Measurements from ENCODE around the gene TUBA8. TPM values are rescaled to one million over a fixed set of nuclear protein-coding genes. Genes with fewer than 3 reads are reported as not detected.
"Not testable (repeated sequence)": the region's sequence is repeated elsewhere in the genome, so short reads cannot be mapped to it uniquely, and the experiment has no call there.

TUBA8 gene
- total RNA-seq, 1 experiment from 2014 or later = 0.46 TPM

DNA sequence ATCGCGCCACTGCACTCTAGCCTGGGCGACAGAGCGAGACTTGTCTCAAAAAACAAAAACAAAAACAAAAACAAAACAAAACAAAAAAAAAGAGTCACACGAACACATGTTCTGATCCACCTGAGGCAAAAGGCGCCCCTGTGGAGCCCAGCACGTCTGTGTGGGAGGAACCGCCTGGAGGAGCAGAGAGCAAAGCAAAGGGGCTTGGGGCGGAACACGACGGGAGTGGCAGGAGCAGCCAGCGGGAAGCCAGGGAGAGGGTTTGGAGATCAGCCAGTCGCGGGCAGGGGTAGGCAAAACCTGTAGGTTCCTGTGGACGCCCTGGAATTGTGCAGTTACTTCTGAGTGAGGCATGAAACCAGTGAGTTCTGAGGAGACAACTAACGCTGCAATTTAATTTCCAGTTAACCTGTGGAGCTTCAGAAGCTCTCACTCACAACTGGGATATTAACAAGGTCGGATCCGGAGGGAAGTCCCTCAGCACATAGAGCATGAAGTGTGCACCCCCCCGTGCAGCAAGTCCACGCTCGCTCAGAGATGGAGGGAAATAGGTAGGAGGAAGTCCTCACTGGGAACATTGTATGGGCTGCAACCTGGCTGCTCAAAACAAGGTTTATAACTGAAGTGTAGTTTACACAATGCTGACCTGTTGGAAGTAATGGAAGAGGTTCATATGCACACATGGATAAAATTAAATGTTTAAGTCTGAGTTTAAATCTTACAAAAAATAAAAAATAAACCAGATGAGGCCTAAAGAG, 26.1 kb downstream of the TUBA8 start:
- H3K4me3 ChIP-seq = no peak overlapping the region
- DNase-seq = no peak
- H3K27me3 ChIP-seq = no peaks in the 10 kb centered on the region
- no peaks in the 10 kb centered on the region for H3K9me3 ChIP-seq
- no peaks in the 10 kb centered on the region for H3K36me3 ChIP-seq

DNA sequence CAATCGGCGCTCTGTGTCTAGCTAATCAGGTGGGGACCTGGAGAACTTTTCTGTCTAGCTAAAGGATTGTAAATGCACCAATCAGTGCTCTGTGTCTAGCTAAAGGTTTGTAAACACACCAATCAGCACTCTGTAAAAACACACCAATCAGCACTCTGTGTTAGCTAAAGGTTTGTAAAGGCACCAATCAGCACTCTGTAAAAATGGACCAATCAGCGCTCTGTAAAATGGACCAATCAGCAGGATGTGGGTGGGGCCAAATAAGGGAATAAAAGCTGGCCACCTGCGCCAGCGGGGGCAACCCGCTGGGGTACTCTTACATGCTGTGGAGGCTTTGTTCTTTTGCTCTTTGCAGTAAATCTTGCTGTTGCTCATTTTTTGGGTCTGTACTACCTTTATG, 30.4 kb downstream of the TUBA8 start:
- not testable (repeated sequence) for DNase-seq, H3K27me3 ChIP-seq, H3K36me3 ChIP-seq, H3K4me3 ChIP-seq, H3K9me3 ChIP-seq

GRCh38 chr22:18144105-18144504, 33.5 kb downstream of the TUBA8 start:
- no peaks in the 10 kb centered on the region for H3K9me3 ChIP-seq
- H3K4me3 ChIP-seq = no peak overlapping the region
- H3K36me3 ChIP-seq = no peaks in the 10 kb centered on the region
- no peak for DNase-seq
- no peaks in the 10 kb centered on the region for H3K27me3 ChIP-seq

GRCh38 chr22:18145676-18146388, 35.2 kb downstream of the TUBA8 start:
- no peaks in the 10 kb centered on the region for H3K36me3 ChIP-seq
- DNase-seq = no peak
- H3K27me3 ChIP-seq = no peaks in the 10 kb centered on the region
- H3K4me3 ChIP-seq = no peak overlapping the region
- no peaks in the 10 kb centered on the region for H3K9me3 ChIP-seq

DNA sequence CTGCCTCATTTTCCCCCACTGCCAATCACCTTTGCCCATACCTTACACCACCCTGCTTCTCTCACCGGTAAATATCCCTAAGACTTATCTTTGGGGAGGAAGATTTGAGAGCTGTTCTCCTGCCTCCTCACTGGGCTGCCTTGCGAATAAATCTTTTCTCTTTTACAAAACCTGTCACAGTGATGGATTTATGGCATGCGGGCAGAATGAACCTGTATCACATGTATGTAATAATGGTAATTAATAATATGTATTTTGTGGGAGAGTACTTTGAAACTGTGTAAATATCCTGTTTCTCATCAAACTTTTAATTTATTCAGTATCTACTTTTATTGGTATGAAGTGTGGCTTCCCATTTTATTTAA, 35.8 kb downstream of the TUBA8 start:
- H3K27me3 ChIP-seq = no peaks in the 10 kb centered on the region
- no peaks in the 10 kb centered on the region for H3K36me3 ChIP-seq
- no peaks in the 10 kb centered on the region for H3K9me3 ChIP-seq
- H3K4me3 ChIP-seq = no peak overlapping the region
- no peak for DNase-seq

DNA sequence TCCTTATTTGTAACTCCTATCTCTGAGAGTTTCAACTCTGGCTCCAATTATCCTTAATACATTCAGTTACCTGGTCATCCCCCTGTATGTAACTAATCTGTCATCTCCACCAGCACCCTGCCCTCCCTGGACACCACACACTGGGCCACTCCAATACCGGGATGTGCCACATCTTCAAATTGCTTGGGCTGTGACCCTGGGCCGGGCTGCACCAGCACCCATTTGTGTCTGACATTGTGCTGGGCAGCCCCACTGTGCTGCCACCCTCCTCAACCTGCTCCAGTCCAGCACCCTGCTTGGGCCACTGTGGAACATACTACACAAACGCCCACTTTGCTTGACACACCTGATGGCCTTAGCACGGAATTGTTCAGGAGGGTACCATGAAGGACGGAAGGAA, 37.2 kb downstream of the TUBA8 start:
- H3K36me3 ChIP-seq = no peaks in the 10 kb centered on the region
- no peak for DNase-seq
- H3K9me3 ChIP-seq = no peaks in the 10 kb centered on the region
- H3K4me3 ChIP-seq = no peak overlapping the region
- H3K27me3 ChIP-seq = no peaks in the 10 kb centered on the region

- H3K27me3 ChIP-seq = no peaks in the 10 kb centered on the region
- DNase-seq = no peak
These were observed 37.8 kb downstream of the TUBA8 start for GRCh38 chr22:18148293-18148965.

DNA sequence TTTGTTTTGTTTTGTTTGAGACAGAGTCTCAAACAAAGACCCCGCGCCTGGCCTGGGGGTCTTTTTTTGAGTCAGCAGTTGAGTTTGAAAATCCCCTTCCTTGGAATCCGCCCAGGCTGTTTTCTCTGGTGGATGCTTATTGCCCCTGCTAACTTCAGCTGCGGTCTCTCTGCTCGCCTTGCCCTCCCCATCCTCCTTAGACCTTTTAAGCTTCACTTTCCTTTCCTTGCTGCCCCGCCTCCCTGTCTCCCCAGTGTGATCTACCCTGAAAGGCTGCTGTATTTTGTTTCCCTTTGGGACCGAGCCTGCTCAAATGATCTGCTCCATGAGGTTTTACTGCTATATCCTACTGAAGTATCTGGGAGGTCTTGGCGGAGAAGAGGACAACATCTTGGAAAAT, 41.9 kb downstream of the TUBA8 start:
- no peak overlapping the region for H3K4me3 ChIP-seq
- no peaks in the 10 kb centered on the region for H3K9me3 ChIP-seq
- no peaks in the 10 kb centered on the region for H3K27me3 ChIP-seq
- DNase-seq = no peak
- H3K36me3 ChIP-seq = no peaks in the 10 kb centered on the region

More at GRCh38 chr22:18148293-18148965, 37.8 kb downstream of the TUBA8 start:
- Histone ChIP-seq H3K36me3 (no peaks in the 10 kb centered on the region), H3K9me3 (no peaks in the 10 kb centered on the region), H3K4me3 (no peak overlapping the region; the same call in 1 of the 2 replicates)

DNA sequence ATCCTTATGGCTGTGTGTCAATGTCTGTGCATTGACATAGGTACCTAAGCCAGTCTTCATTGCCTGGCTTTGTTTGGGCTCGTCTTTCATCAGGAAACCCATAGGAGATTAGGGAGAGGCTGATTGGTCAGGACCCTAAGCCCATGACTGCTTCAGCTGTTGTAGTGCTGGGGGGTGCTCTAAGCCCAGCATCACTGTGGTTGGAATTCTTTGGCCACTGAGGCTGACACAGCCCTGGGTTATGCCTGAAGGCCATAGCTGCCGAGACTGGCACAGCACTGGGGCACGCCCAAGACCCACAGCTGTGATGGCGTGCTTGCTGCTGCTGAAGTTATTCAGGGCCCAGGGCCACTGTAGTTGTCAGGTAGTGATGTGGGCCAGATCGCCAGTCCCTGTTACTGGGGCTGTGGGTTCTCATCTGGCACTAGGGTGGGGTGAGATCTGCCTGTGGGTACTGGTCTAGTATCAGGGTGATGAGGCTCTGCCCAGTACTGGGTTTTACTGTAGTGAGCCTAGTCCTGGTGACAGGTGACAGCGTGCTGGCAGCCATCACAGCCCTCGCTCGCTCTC, 44.3 kb downstream of the TUBA8 start:
- no peaks in the 10 kb centered on the region for H3K27me3 ChIP-seq
- H3K36me3 ChIP-seq = no peaks in the 10 kb centered on the region
- H3K9me3 ChIP-seq = no peaks in the 10 kb centered on the region
- no peak overlapping the region for H3K4me3 ChIP-seq
- DNase-seq = no peak

- H3K36me3 ChIP-seq, H3K27me3 ChIP-seq, H3K4me3 ChIP-seq, DNase-seq, H3K9me3 ChIP-seq: not testable (repeated sequence)
These were observed 44.9 kb downstream of the TUBA8 start for GRCh38 chr22:18155546-18155945.

- Histone ChIP-seq H3K36me3 (no peaks in the 10 kb centered on the region), H3K27me3 (no peaks in the 10 kb centered on the region), H3K4me3 (no peak overlapping the region), H3K9me3 (no peaks in the 10 kb centered on the region)
- DNase-seq = peak; percentile 88
These were observed 46.5 kb downstream of the TUBA8 start for GRCh38 chr22:18156878-18157713.

DNA sequence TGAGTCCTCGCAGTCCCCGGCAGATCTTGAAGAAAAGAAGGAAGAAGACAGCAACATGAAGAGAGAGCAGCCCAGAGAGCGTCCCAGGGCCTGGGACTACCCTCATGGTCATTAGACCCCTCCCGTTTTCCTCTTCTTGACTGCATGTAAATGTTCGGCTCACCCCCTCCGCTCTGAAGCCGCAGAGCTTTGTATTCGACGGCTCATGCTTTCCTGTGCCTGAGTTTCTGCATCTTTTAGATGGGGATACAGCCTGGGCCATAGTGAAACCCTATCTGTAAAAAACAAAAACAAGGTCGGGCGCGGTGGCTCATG, 47.1 kb downstream of the TUBA8 start:
- no peaks in the 10 kb centered on the region for H3K36me3 ChIP-seq
- H3K4me3 ChIP-seq = no peak overlapping the region
- no peaks in the 10 kb centered on the region for H3K9me3 ChIP-seq
- H3K27me3 ChIP-seq = no peaks in the 10 kb centered on the region
- no peak for DNase-seq

DNA sequence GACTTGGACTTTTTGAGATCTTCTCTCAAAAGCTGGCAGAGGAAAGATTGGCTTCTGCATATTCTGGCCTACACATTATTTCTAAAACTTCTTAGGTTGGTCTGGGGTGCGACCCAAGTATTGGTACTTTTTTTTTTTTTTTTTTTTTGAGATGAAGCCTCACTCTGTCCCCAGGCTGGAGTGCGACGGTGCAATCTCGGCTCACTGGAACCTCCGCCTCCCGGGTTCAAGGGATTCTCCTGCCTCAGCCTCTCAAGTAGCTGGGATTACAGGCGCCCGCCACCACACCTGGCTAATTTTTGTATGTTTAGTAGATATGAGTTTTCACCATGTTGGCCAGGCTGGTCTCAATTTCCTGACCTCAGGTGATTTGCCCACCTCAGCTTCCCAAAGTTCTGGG, 50.0 kb downstream of the TUBA8 start:
- not testable (repeated sequence) for H3K36me3 ChIP-seq, H3K4me3 ChIP-seq, H3K9me3 ChIP-seq, DNase-seq, H3K27me3 ChIP-seq

DNA sequence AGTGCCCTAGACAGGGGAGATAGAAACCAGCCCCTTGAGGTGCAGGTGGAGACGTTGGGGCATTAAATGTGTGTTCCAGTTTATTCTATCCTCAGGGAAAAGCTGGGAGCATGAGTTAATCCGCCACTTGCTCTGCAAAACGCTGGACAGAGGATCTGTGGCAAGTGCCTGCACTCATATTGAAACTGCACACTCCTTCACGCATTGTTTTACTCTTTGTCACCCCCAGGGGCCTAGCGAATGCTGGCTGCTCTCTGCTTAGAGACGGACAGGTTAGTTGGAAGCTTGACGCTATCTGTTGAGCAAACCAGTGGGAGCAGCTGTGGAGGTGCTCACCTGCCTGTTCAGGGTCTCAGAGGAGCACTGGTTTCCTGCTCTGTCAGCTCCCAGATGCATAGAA, 53.2 kb downstream of the TUBA8 start:
- DNase-seq, H3K36me3 ChIP-seq, H3K9me3 ChIP-seq, H3K4me3 ChIP-seq, H3K27me3 ChIP-seq: not testable (repeated sequence)

DNA sequence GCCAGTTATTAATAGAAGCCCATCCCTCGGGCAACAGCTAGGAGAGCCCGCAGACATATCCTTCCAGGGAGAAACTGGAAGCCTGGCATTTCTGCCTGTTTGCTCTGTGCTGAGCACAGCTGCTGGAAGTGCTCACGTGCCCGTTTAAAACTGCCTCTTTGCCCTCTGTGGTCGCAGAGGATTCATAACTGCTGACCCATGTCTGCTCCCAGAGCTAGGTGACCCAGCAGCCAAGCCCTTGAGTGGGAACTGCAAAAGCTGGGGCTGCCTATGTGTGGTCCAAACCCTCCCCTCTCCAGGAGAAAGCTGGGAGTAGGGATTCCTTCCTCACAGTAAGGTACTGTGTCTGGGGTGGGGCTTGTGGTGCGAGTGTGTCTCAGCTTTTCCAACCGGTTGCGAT, 54.0 kb downstream of the TUBA8 start:
- DNase-seq, H3K9me3 ChIP-seq, H3K4me3 ChIP-seq, H3K27me3 ChIP-seq, H3K36me3 ChIP-seq: not testable (repeated sequence)

DNA sequence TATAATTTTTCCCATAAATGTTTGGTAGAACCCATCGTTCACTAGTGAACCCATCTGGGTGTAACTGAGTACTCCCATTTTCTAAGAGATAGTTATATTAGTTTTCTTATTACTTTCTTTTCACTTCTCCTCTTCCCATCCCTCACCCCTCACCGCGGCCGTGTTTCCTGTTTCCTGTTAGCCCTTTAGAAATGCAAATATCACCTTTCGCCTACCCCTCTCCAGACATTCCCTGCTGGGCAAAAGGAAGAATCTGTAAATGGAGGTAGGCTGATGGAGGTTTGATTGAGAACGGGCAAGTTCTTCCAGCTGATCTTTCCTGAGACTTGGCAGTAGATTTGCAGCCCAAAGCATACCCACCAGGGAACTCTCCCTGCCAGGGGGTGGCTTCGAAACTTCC, 54.7 kb downstream of the TUBA8 start:
- H3K4me3 ChIP-seq, H3K9me3 ChIP-seq, H3K36me3 ChIP-seq, H3K27me3 ChIP-seq, DNase-seq: not testable (repeated sequence)

DNA sequence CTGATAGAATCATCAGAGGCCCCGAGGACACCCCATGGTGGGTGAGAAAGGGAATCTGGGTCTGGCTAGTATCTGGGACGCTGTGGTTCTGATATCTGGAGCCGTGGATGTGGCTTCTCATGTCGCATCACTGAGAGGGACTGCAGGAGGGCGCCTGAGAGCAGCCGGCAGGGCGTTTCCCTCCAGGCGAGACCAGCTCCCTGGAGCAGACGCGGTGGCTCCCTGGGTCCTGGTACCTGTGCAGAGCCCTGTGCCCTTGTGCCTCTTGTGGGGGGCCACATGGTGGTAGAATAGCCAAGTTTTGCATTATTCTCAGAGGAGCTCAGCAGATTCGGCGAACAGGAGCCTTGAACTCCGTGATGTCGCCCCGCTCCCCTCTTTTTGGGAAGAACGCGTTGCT, 59.7 kb downstream of the TUBA8 start:
- H3K27me3 ChIP-seq, H3K36me3 ChIP-seq, DNase-seq: not testable (repeated sequence)

More for the DNA sequence above, 59.7 kb downstream of the TUBA8 start:
- not testable (repeated sequence) for H3K9me3 ChIP-seq, H3K4me3 ChIP-seq
